ENCODE data around the gene KRTAP10-1.

KRTAP10-1 gene

GRCh38 chr21:44499631-44500030, 40.4 kb downstream of the KRTAP10-1 start:
- no peak for DNase-seq

GRCh38 chr21:44499211-44499560, 40.8 kb downstream of the KRTAP10-1 start:
- DNase-seq: no peak

- no peak for DNase-seq
These were observed 41.5 kb downstream of the KRTAP10-1 start for GRCh38 chr21:44498280-44499210.

GRCh38 chr21:44497703-44498126, 42.3 kb downstream of the KRTAP10-1 start:
- DNase-seq: no peak

- DNase-seq: no peak
These were observed 43.1 kb downstream of the KRTAP10-1 start for GRCh38 chr21:44496564-44497550.

- no peak for DNase-seq
These were observed 44.1 kb downstream of the KRTAP10-1 start for GRCh38 chr21:44495611-44496563.

GRCh38 chr21:44494956-44495355, 45.0 kb downstream of the KRTAP10-1 start:
- DNase-seq: no peak

GRCh38 chr21:44494418-44494817, 45.6 kb downstream of the KRTAP10-1 start:
- no peak for DNase-seq

GRCh38 chr21:44492567-44493385, 47.2 kb downstream of the KRTAP10-1 start:
- no peak for DNase-seq

GRCh38 chr21:44490816-44491215, 49.2 kb downstream of the KRTAP10-1 start:
- no peak for DNase-seq

- DNase-seq: no peak
These were observed 49.6 kb downstream of the KRTAP10-1 start for GRCh38 chr21:44490405-44490804.

GRCh38 chr21:44489962-44490361, 50.0 kb downstream of the KRTAP10-1 start:
- no peak for DNase-seq

All from GOT3 (cell line).